ENCODE measurements around the gene TM9SF4.
"Not testable (repeated sequence)": the region's sequence is repeated elsewhere in the genome, so short reads cannot be mapped to it uniquely, and the experiment has no call there.

TM9SF4 gene

DNA sequence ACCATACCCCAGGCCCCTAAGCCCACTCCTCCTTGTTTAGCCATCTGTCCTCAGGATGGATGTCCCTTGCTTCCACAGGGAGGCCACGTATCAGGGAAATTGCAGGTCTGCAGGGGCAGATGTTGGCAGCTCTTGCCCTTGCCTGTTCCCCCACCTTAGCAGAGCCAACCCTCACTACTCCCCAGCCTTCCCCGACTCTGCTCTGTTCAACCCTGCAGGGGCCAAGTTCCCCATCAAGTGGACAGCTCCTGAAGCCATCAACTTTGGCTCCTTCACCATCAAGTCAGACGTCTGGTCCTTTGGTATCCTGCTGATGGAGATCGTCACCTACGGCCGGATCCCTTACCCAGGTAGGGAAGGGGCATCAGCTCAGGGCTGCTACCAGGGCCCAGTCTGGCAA is 10.7 kb upstream of the TM9SF4 start:
- DNase-seq: no peak

DNA sequence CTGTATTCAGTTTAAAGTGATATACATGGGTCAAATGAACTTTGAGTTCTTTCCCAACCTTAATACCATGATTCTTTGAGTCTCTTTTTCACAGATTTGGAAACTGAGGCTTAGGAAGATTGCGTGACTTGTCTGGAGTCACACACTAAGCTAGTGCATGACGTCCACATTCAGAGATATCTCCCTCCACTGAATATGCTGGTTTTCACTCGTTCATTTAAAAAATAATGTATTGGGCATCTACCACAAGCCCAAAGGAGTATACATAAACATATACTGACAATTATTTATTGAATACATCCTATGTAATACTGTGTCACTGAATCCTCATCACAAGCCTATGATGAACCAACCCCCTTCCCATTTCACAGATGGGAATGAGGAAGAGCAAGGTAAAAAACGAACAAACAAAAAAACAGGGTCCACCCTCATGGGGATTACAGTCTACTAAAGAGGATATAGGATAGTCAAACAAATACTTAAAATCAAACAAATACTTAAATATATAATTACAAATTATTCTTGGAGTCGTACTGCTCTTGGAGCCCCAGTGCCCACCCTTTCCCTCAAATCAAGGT is 611 bp upstream of the TM9SF4 start:
- no peak for DNase-seq

DNA sequence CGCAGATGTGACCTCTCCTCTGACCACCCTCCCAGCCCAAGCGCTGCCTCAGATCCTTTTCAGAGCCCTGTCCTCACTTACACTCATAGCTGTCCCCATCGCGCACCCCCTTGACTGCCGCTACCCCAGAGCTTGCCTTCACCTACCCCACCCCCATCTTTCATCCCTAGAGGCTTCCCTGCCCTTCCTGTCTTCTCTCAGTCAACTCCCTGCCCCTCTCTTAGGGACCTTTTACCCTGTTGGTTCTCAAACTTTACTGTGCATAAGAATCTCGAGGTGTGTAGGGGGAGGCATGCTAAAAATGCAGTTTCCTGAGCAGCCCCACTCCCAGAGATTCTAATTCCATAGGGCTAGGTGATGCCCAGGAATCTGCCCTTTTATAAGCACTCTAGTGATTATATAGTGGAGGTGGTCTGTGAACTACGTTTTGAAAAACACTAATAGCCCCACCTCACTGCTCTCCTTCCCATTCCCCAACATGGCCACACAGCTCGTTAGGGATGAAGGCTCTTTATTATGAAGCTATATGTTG is 725 bp downstream of the TM9SF4 start:
- DNase-seq: no peak

DNA sequence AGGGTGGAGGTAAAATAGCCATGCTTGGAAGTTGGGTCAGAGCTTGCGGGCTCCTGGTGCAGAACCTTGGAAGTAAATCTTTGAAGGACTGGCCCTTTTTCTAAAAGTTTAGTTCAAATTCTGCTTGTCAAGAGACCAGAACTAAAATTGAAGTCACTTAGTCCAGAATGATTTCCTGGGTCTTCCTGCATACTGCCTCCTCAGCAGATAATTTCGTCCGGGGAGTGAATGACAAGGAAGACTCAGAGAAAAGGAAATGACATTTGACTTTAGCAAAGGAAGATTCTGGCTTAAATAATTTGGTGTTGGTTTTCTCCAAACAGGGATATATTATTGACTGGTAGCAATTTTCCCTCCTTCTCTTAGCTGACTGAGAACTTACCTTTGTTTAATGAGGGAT is 1.2 kb downstream of the TM9SF4 start:
- DNase-seq: no peak

DNA sequence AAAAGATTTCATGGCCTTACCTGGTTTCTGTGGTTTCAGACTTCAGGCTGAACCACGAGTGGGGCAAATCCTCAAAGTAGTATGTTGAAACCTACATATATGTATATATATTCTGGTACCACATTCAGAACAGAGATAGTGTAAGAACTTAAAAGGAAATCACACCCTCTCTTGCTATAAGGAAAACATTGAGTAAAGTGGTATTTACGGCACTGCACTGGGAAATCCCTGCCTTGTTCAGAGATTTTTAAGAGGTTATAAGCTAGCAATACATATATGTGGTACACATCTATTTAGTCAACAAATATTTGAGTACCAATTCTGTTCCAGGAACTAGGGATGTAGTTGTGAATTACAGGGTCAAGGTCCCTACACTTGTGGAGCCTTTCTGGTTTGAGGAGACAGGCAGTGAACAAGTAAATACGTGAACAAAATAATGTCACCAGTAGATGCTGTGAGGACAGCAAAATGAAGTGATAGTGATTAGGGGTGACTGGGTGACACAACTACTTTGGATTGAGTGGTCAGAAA is 1.7 kb downstream of the TM9SF4 start:
- DNase-seq: no peak

DNA sequence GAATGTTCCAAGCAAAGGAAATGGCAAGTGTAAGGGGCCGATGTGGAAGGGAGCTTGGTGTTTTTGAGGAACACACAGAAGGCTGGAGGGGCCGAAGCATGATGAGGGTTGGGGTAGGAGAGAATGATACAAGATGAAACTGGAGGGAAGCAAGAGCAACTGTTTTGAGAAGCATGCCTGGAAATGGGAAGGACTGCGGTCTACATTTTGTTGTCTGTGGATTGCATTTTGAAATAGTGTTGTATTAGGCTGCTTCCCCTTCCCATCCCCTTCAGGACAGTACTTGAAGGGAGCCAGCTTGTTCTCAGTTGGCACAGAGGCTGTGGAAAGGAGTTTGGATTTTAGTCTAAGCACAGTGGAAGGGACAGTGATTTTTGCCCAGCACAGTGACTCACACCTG is 2.2 kb downstream of the TM9SF4 start:
- DNase-seq: no peak

DNA sequence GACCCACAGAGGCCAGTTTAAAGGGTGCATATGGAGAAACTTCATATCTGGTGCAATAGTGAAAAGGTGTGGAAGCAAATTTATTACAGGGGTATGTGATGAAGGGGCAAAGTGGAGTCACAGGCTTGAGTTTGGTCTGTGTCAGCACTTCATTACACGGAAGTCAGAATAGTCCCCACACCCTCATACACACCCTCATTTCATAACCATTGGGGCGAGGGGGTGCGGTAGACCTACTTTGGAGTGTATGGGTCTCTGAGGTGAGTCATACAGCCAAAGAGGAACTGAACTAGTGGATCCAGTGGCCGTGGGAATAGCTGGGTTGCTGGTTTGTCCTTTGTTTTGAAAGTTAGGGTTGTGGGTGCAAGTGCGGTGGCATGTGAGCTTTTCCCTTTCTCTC is 3.3 kb downstream of the TM9SF4 start:
- no peak for DNase-seq

DNA sequence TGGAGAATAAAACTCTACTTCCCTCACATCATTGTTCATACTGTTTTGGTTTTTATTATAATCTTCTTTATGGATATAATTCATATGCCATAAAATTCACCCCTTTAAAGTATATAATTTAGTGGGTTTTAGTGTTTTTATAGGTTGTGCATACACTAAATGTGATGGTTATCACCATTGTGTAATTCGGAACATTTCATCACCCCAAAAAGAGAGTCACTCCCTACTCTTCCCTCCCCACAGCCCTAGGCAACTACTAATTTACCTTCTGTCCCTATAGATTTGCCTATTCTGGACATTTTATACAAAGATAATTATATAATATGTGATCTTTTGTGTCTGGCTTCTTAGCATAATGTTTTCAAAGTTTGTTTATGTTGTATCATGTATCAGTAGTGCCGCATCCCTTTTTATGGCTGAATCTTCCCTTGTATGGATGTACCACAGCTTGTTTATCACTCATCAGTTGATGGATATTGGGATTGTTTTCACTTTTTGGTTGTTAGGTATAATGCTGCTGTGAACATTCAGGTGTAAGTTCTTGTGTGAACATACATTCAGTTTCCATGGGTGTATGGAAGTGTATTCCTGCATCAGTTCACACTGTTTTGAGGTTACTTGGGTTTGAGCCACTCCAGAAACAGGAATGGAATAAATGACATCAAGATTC is 4.2 kb downstream of the TM9SF4 start:
- DNase-seq: no peak

DNA sequence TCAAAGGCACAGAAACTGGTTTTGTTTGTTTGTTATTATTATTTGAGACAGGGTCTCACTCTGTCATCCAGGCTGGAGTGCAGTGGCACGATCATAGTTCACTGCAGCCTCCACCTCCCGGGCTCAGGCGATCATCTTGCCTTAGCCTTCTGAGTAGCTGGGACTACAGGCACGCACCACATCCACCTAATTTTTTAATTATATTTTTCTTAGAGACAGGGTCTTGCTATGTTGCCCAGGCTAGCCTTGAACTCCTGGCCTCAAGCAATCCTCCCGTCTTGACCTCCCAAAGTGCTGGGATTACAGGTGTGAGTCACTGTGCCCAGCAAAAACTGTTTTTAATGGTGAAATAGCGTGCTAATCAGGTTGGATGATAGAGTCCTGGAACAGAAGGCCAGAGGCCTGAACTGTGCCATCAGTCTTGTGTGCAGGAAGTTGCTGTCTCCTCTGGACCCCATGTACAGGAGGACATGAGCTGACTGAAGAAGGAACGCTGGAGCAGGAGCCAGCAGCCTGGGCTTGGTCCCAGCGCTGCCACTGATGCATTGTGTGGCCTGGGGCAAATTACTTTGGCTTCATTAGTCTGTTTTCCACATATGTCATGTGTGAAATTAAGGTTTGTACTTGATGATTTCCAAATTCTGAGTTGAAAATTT is 4.9 kb downstream of the TM9SF4 start:
- no peak for DNase-seq

DNA sequence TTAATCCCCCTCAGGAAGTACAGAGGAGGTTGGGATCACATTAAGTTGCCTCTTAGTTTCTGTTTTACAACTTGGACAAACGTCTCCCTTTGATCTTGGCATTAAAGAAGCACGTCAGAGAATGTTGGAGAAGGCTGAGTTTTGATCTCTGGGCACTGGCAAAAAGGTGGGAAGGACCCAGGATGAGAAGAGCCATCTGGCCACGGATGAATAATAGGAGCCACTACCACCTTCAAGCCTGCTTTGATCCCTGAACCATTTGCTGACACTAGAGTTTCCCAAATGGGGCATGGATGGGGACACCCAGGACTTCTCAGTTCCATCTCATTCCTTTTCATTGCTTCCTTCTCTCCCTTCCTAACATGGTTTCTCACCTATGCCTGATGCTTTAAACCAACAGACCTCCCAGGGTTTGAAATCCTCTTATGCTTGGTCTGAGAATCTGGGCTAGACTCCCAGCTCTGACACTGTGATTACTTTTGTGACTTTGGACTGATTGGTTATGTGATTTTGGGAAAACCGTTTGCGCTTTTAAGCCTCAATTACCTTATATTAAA is 5.8 kb downstream of the TM9SF4 start:
- no peak for DNase-seq

DNA sequence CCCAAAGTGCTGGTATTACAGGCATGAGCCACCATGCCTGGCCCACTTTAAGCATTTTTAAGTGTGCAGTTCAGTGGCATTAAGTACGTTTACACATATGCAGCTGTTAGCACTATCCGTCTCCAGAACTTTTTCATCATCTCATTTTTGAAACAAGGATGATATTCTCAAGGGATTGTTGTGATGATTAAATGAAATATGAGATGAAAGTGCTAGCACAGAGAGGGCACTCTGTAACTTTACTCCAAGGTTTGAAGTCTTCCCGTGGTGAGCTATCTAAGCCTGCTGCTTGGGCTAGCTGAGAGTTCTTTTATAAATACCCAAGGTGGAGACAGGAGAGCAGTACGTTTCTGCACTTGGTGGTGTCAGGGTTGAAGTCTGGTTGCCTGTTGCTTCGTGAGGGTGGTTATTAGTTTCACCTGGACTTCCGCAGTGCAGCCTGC is 6.6 kb downstream of the TM9SF4 start:
- no peak for DNase-seq

DNA sequence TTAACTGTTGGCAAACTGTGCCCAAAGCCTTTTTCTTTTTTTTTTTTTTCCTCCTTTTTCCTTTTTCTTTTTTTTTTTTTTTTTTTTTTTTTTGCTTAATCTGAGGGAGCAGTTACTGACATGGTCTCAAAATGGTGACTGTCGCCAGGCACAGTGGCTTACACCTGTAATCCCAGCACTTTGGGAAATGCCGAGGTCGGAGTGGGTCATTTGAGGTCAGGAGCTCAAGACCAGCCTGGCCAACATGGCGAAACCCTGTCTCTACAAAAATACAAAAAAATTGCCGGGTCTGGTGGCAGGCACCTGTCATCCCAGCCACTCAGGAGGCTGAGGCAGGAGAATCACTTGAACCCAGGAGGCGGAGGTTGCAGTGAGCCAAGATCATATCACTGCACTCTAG is 7.3 kb downstream of the TM9SF4 start:
- not testable (repeated sequence) for DNase-seq

DNA sequence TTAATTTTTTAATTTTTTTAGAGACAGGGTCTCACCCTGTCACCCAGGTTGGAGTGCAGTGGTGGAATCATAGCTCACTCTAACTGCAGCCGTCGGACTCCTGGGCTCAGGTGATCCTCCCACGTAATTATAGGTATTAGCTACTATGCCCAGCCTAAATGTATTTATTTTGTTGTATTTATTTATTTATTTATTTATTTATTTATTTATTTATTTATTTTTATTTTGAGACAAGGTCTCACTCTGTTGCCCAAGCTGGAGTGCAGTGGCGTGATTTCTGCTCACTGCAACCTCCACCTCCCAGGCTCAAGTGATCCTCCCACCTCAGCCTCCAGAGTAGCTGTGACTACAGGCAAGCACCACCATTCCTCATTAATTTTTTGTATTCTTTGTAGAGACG is 8.9 kb downstream of the TM9SF4 start:
- DNase-seq: not testable (repeated sequence)

DNA sequence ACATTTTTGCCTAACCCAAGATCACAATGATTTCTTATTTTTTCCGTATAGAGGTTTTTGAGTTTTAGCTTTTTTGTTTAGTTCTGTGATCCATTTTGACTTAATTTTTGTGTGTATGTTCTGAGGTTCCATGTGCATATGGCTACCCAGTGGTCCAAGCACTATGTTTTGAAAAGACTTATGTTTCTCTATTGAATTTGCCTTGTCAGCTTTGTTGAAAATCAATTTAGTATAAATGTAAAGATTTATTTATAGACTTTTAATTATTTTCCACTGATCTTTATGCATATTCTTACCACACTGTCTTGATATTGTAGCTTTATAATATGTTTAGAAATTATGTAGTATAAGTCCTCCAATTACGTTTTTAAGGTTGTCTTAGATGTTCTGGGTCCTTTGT is 10.2 kb downstream of the TM9SF4 start:
- no peak for DNase-seq

DNA sequence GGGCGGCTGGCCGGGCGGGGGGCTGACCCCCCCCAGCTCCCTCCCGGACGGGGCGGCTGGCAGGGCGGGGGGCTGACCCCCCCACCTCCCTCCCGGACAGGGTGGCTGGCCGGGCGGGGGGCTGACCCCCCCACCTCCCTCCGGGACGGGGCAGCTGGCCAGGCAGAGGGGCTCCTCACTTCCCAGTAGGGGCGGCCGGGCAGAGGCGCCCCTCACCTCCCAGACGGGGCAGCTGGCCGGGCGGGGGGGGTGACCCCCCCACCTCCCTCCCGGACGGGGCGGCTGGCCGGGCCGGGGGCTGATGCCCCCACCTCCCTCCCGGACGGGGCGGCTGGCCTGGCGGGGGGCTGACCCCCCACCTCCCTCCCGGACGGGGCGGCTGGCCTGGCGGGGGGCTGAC is 12.4 kb downstream of the TM9SF4 start:
- DNase-seq: not testable (repeated sequence)

DNA sequence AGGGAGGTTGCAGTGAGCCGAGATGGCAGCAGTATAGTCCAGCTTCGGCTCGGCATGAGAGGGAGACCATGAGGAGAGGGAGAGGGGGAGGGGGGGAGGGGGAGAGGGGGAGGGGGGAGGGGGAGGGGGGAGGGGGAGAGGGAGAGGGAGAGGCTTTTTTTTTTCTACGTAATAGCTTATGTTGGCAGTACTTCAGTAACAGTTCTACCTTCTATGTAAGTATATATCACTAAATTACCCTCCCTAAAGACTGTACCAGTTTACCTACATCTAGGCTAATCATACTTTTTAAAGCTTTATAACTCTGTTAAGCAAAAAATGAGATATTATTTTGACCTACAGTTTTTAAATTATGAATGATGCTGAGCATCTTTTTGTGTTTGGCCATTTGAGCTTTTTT is 13.6 kb downstream of the TM9SF4 start:
- no peak for DNase-seq

DNA sequence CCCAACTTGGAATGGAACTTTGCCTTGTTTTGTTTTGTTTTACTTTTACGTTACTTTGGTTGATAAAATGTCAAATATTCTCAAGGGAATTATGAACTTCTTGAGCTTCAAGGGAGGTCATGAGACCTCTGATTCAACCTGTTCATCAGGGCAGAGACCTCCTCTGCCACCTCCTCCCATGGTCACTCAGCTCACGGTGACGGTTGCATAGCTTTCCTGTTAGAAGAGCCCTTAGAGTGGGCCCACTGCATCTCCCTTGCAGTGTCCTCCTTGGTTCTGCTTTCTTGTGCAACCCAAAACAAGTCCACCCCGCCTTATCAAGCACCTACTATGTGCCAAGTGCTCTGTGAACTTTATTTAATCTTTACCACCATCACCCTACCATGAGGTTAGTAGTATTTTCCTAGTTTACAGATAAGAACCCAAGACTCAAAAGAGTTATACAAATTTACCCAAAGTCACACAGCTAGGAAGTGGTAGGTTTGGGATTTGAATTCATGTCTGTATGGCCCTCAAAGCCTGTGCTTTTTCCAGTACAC is 15.5 kb downstream of the TM9SF4 start:
- no peak for DNase-seq

DNA sequence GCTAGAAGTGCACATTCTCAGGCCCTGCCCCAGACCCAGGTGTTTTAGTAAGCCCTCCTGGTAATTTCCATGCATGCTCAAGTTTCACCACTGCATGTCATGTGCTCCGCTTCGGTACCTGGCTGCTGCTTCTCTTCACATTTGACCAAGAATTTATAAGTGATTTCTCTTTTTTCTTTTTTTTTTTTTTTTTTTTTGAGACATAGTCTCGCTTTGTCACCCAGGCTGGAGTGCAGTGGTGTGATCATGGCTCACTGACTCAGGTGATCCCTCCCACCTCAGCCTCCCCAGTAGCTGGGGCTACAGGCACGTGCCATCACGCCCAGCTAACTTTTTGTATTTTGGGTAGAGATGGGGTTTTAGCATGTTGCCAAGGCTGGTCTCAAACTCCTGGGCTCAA is 16.0 kb downstream of the TM9SF4 start:
- no peak for DNase-seq

DNA sequence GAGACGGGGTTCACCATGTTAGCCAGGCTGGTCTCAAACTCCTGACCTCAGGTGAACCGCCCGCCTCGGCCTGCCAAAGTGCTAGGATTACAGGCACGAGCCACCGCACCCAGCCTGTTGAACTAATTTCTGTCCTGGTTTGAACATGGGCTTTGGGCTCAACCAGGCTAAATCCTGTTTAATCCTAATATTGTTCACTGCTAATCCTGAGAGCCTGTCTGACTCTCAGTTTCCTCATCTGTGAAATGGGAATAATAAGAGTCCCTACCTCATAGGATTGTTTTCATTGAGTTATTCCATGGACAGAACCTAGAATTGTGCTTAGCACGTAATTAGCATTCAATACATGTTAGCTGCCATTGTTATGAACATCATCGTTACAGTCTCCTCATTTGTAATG is 17.4 kb downstream of the TM9SF4 start:
- DNase-seq: no peak

DNA sequence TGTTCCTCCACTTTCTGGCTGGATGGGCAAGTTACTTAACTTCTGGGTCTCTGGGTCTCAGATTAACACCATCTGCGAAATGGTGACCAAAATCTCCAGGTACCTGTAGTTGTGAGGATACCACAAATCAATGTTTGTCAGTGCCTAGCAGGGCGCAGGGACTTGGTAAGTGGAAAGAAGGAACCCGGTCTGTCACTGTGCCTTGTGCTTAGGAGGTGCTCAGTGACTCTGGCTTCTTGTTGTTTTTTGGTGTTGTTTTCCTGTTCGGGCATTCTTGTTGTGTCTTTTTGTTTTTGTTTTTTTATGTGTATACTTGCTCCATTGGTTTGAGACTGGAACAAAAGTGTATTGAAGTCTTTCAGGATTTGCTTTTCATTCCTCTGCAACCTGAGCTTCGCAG is 17.8 kb downstream of the TM9SF4 start:
- no peak for DNase-seq

DNA sequence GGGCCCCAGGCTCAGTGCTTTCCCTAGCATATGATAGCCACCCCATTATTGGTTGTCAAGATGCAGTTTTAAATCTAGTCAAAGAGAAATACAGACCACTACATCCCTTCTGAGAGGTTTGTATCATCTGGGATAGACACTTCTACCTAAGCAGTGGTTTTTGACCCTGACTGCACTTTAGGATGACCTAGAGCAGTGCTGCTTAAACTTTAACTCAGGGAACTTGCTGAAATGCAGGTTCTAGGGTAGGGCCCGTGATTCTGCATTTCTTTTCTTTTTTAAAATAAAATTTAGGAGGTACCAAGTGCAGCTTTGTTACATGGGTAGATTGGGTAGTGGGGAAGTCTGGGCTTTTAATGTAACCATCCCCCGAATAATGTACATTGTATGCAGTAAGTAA is 18.7 kb downstream of the TM9SF4 start:
- DNase-seq: no peak

DNA sequence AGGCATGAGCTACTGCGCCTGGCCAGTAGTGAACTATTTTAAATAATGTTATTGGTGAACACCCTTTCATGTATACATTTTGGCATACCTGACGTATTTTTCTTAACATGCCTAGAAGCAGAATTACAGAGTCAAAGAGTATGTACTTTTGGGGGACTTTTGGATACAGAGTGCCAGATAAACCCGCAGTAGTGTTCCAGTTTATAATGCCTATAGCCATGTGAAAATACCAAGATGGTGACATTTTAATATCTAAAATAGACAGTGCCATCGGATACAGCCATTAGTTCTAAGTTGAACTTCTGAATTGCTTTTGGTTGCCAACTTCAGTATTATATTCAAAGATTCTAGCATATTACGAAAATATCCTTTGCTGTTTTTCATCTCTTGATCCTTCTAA is 20.3 kb downstream of the TM9SF4 start:
- DNase-seq: no peak

DNA sequence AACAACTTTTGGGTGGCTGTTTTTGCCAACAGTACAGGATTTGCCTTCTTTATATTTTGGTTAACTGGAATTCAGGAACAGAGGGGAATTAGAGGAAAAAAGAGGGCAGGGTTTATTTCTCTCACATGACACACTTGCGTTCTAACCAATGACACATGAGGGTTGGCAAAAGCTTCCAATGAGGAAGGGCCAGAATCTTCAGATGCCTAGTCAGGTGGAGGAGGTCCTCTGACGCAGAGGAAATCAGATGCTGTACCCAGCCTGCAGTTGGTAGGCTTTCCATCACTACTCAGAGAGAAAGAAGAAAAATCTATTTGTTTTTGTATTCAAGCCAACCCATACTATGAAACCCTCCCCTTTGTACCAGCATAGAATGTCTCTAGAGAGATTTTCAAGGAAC is 20.8 kb downstream of the TM9SF4 start:
- no peak for DNase-seq

DNA sequence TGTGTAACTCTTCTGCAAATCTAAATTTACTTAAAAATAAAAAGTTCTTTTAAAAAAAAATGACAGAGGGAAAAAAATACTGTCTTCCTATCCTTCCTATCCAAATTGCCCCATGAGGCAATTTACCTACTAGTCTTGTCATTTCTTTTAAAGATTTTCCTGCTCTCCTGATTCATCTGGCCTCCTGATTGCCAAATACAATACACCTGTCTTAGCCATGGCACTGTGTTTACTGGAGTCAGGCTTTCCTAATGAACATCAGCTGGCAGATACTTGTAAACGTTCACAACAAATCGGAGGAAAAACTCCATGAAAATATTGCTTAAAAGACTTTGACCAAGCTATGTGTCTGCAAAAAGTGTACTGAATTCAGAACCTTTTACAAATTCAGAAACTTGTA is 21.5 kb downstream of the TM9SF4 start:
- no peak for DNase-seq

All from activated CD8-positive, alpha-beta memory T cell treated with anti-CD3 and anti-CD28 coated beads, Interleukin-2, amount 50 U/mL, for 4 hours (primary cell).